Measurements from ENCODE around the gene ZCCHC9.
"Not testable (repeated sequence)": the region's sequence is repeated elsewhere in the genome, so short reads cannot be mapped to it uniquely, and the experiment has no call there.

The ZCCHC9 gene

GRCh38 chr5:81335946-81336345 is 34.6 kb downstream of the ZCCHC9 start:
- Histone ChIP-seq H3K9ac (no peak overlapping the region), H3K79me2 (no peaks in the 10 kb centered on the region), H3K36me3 (ENCODE audit: control insufficient read depth, insufficient read depth, low read length) (no peaks in the 10 kb centered on the region), H3K4me1 (no peaks in the 10 kb centered on the region), H2AFZ (no peak overlapping the region), H3K27ac (no peak overlapping the region), H3K9me3 (ENCODE audit: control insufficient read depth, low read length) (no peaks in the 10 kb centered on the region), H3K4me3 (ENCODE audit: low read depth, low read length) (no peak overlapping the region), H3K4me2 (ENCODE audit: low read length) (no peak overlapping the region), H3K27me3 (ENCODE audit: control insufficient read depth, insufficient read depth, low read length) (no peaks in the 10 kb centered on the region)
- no peak for TF ChIP-seq CTCF (IDR thresholded peaks at IDR 0.05)

- no peak for TF ChIP-seq CTCF (IDR thresholded peaks at IDR 0.05)
- H3K36me3 ChIP-seq (ENCODE audit: control insufficient read depth, insufficient read depth, low read length) = no peaks in the 10 kb centered on the region
- no peak overlapping the region for H3K27ac ChIP-seq
- H3K9me3 ChIP-seq (ENCODE audit: control insufficient read depth, low read length) = no peaks in the 10 kb centered on the region
- H3K4me2 ChIP-seq (ENCODE audit: low read length) = no peak overlapping the region
- H3K27me3 ChIP-seq (ENCODE audit: control insufficient read depth, insufficient read depth, low read length) = no peaks in the 10 kb centered on the region
- no peak overlapping the region for H3K4me3 ChIP-seq (ENCODE audit: low read depth, low read length)
- H2AFZ ChIP-seq = no peak overlapping the region
- no peak overlapping the region for H3K9ac ChIP-seq
- H3K79me2 ChIP-seq = no peaks in the 10 kb centered on the region
- no peaks in the 10 kb centered on the region for H3K4me1 ChIP-seq
These were observed 35.2 kb downstream of the ZCCHC9 start for GRCh38 chr5:81336556-81336955.

DNA sequence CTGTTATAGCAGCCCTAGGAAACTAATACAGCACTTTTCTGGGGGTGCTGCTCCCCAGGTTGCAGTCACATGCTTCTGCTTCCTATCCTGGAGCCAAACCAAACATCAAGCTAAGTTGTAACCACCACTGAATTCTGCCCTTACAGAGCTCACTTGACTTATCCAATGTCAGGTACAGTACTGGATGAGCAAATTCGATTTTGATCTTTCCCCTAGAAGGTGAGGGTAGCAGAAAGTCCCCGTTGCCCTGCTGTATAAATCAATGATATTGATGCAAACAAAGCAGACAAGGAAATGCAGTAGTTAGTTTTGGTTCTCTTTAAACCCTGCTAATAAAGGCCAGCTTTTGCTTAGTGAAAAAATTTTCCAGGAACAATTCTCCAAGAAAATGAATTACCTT is 36.4 kb downstream of the ZCCHC9 start:
- H3K4me3 ChIP-seq (ENCODE audit: low read depth, low read length) = no peak overlapping the region
- no peaks in the 10 kb centered on the region for H3K27me3 ChIP-seq (ENCODE audit: control insufficient read depth, insufficient read depth, low read length)
- TF ChIP-seq CTCF (IDR thresholded peaks at IDR 0.05) = no peak

GRCh38 chr5:81338213-81338612 is 36.8 kb downstream of the ZCCHC9 start:
- H3K4me1 ChIP-seq; H3K4me2 ChIP-seq (ENCODE audit: low read length); H3K36me3 ChIP-seq (ENCODE audit: control insufficient read depth, insufficient read depth, low read length); H3K9me3 ChIP-seq (ENCODE audit: control insufficient read depth, low read length); H2AFZ ChIP-seq; H3K79me2 ChIP-seq; H3K4me3 ChIP-seq (ENCODE audit: low read depth, low read length); H3K27ac ChIP-seq; H3K9ac ChIP-seq; H3K27me3 ChIP-seq (ENCODE audit: control insufficient read depth, insufficient read depth, low read length): not testable (repeated sequence)

More for the DNA sequence above, 36.4 kb downstream of the ZCCHC9 start:
- Histone ChIP-seq H3K27ac (no peak overlapping the region), H3K36me3 (ENCODE audit: control insufficient read depth, insufficient read depth, low read length) (no peaks in the 10 kb centered on the region), H3K9me3 (ENCODE audit: control insufficient read depth, low read length) (no peaks in the 10 kb centered on the region), H3K4me2 (ENCODE audit: low read length) (no peak overlapping the region), H3K4me1 (no peaks in the 10 kb centered on the region), H3K9ac (no peak overlapping the region), H2AFZ (no peak overlapping the region), H3K79me2 (no peaks in the 10 kb centered on the region)

DNA sequence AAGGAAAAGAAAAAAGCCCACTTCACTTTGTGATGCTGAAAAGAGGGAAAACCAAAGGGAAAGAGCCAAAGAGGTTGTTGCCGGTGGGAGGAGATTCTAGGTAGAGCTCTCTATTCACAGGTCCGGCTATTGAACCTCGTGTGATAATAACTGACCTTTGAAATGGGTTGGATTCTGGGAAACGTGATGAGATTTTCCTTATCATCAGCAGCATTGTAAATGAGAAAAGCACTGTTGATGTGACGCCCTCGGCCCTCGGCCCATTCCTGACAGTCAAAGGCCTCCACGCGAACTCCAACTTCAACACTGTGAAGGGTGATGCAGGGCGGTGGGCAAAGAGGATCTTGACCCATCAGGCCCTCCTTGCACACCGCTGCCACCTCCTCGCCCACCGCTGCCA is 43.3 kb downstream of the ZCCHC9 start:
- H2AFZ ChIP-seq = no peak overlapping the region
- no peak overlapping the region for H3K4me2 ChIP-seq (ENCODE audit: low read length)
- H3K36me3 ChIP-seq (ENCODE audit: control insufficient read depth, insufficient read depth, low read length) = no peaks in the 10 kb centered on the region
- no peak overlapping the region for H3K4me3 ChIP-seq (ENCODE audit: low read depth, low read length)
- no peaks in the 10 kb centered on the region for H3K27me3 ChIP-seq (ENCODE audit: control insufficient read depth, insufficient read depth, low read length)
- no peaks in the 10 kb centered on the region for H3K79me2 ChIP-seq
- TF ChIP-seq CTCF (IDR thresholded peaks at IDR 0.05) = no peak
- H3K27ac ChIP-seq = no peak overlapping the region
- no peak overlapping the region for H3K9ac ChIP-seq
- H3K4me1 ChIP-seq = no peaks in the 10 kb centered on the region
- no peaks in the 10 kb centered on the region for H3K9me3 ChIP-seq (ENCODE audit: control insufficient read depth, low read length)
